ENCODE data around the gene CACNA1G.

CACNA1G gene

DNA sequence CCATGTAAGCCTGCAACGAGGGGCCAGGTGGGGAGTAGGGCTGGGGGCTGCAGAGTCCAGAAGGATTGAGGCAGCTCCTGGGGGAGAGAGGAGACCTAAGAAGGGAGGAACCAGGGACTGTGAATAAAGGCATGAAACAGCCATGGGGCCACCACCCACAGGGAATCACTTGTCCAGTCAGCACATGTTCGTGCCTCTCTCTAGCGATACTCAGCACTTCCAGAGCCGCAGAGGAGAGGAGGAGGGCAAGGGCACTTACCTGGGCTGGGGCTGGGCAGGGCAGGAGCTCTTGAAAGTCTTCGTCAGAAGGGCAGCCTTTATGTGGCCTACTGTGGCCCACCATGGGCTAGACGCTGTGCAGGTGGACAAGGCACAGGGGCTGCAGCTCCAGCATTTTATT lies 24.2 kb downstream of the CACNA1G start:
- no peak overlapping the region for H3K4me3 ChIP-seq (ENCODE audit: low read length)
- H3K9ac ChIP-seq (ENCODE audit: low read depth, low read length) = no peak overlapping the region
- no peaks in the 10 kb centered on the region for H3K36me3 ChIP-seq (ENCODE audit: insufficient read depth, low read depth, low read length)
- no peaks in the 10 kb centered on the region for H3K27me3 ChIP-seq (ENCODE audit: insufficient read depth, low read length)
- peaks cover 4% of the 10 kb centered on the region; the same call in 1 of the 2 replicates for H3K4me1 ChIP-seq (ENCODE audit: insufficient read depth, low read length)
- no peak overlapping the region for H3K27ac ChIP-seq (ENCODE audit: low read length)
- no peaks in the 10 kb centered on the region for H3K9me3 ChIP-seq (ENCODE audit: insufficient read depth, low read depth, low read length)

DNA sequence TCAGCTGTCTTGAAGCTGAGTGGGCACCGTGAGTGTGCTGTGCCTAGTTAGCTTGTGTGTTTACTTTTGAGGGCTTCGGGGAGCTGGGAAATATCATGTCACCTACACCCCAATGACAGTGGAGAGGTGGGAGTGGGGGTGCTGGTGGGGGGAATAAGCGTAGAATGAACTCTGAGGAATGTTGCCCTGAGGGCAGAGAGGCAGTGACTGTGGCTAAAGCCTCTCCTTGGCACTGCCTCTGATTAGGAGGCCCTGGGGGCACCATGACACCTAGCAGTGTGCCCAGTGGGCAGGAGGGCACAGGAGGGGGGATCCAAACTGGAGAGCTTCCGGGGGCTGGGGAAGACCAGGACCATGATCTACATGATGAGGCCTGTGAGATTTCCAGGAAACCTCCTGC lies 24.8 kb downstream of the CACNA1G start:
- H3K9me3 ChIP-seq (ENCODE audit: insufficient read depth, low read depth, low read length) = no peaks in the 10 kb centered on the region
- H3K36me3 ChIP-seq (ENCODE audit: insufficient read depth, low read depth, low read length) = no peaks in the 10 kb centered on the region

DNA sequence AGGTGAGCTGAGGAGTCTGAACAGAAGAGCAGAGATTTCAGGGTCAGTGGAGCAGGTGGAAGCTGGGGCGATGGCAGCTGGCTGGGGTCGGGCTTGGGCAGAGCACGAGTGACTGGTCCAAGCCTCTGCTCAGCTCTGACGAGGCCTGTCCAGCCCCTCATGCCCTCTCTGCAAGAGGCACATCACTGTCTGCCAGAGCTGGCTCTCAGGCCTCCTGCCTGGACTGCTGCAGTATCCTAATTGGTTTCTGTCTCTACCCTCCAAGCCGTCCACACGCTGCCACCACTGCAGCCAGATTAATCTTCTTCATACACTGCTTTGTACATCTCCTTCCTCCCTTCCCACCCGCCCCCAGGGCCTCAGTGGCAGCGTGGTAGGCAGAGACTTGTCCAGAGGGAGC lies 25.4 kb downstream of the CACNA1G start:
- Histone ChIP-seq H3K4me3 (ENCODE audit: low read length) (no peak overlapping the region), H3K36me3 (ENCODE audit: insufficient read depth, low read depth, low read length) (no peaks in the 10 kb centered on the region), H3K9ac (ENCODE audit: low read depth, low read length) (no peak overlapping the region; the same call in 1 of the 2 replicates), H3K27ac (ENCODE audit: low read length) (no peak overlapping the region), H3K4me1 (ENCODE audit: insufficient read depth, low read length) (peaks cover 4% of the 10 kb centered on the region; the same call in 1 of the 2 replicates), H3K27me3 (ENCODE audit: insufficient read depth, low read length) (no peaks in the 10 kb centered on the region), H3K9me3 (ENCODE audit: insufficient read depth, low read depth, low read length) (no peaks in the 10 kb centered on the region)

More for the DNA sequence above, 24.8 kb downstream of the CACNA1G start:
- Histone ChIP-seq H3K27me3 (ENCODE audit: insufficient read depth, low read length) (no peaks in the 10 kb centered on the region), H3K9ac (ENCODE audit: low read depth, low read length) (no peak overlapping the region), H3K27ac (ENCODE audit: low read length) (no peak overlapping the region), H3K4me1 (ENCODE audit: insufficient read depth, low read length) (peaks cover 4% of the 10 kb centered on the region; the same call in 1 of the 2 replicates), H3K4me3 (ENCODE audit: low read length) (no peak overlapping the region)

DNA sequence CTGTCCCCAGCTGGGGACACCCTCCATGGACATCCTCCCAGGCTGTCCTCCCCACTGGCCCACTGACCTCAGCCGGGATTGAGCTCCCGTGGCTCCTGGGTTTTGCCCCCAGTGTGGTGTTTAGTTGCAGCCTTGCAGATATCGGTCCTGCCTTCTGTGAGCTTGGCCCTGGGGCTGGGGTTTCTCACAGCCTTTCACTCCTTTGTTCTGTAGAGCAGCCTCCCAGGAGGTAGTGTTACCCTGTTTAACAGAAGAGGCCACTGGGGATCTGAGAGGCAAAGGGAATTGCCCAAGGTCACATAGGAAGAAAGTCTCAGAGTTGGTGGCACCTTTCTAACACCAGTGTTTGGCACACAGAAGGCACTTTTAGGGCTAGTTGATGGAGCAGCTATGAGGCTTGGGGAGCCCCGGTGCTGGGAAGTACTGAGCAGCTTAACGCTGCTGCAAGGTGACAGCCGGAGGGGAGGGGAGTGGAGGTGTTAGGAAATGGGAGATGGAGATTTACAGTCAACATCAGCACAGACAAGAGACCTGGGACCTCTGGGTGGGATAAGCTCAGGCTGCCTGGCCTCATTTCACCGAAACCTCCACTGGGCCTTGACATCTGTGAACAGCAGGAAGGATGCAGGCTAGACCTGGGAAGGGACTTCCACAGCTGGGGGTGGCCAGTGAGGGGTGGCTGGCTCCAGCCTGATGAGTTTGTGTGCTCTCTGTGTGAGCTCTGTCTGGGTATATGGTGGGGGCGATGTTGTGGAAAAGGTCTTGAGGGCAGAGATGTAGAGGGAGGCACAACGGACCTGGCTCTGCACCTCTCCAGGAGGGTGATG lies 26.1 kb downstream of the CACNA1G start:
- Histone ChIP-seq H3K27me3 (ENCODE audit: insufficient read depth, low read length) (no peaks in the 10 kb centered on the region), H3K4me3 (ENCODE audit: low read length) (no peak overlapping the region), H3K36me3 (ENCODE audit: insufficient read depth, low read depth, low read length) (no peaks in the 10 kb centered on the region), H3K9ac (ENCODE audit: low read depth, low read length) (peak overlapping the region; percentile 51; the same call in 1 of the 2 replicates), H3K27ac (ENCODE audit: low read length) (no peak overlapping the region), H3K4me1 (ENCODE audit: insufficient read depth, low read length) (peaks cover 4% of the 10 kb centered on the region; the same call in 1 of the 2 replicates), H3K9me3 (ENCODE audit: insufficient read depth, low read depth, low read length) (no peaks in the 10 kb centered on the region)

DNA sequence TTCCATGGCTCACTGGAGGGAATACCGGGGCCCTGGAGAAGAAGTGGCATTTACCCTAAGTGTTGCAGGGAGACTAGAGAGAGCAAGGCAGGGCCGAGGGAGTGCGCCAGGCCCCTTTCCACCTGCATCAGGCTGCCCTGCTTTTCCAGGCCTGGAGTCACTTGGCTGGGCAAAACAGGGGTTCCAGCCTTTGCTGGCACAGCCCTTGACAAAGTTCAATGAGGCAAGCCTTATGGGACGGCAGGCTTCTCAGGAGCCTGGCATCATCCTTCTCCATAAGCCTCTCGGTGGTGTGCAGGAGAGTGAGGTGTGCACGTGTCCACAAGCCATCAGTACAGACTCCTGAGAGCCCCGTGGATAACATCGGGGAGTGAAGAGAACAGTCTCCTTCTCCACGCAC lies 27.1 kb downstream of the CACNA1G start:
- Histone ChIP-seq H3K36me3 (ENCODE audit: insufficient read depth, low read depth, low read length) (no peaks in the 10 kb centered on the region), H3K4me3 (ENCODE audit: low read length) (no peak overlapping the region), H3K27me3 (ENCODE audit: insufficient read depth, low read length) (no peaks in the 10 kb centered on the region), H3K9ac (ENCODE audit: low read depth, low read length) (no peak overlapping the region), H3K4me1 (ENCODE audit: insufficient read depth, low read length) (peaks cover 4% of the 10 kb centered on the region; the same call in 1 of the 2 replicates), H3K9me3 (ENCODE audit: insufficient read depth, low read depth, low read length) (no peaks in the 10 kb centered on the region), H3K27ac (ENCODE audit: low read length) (no peak overlapping the region)

DNA sequence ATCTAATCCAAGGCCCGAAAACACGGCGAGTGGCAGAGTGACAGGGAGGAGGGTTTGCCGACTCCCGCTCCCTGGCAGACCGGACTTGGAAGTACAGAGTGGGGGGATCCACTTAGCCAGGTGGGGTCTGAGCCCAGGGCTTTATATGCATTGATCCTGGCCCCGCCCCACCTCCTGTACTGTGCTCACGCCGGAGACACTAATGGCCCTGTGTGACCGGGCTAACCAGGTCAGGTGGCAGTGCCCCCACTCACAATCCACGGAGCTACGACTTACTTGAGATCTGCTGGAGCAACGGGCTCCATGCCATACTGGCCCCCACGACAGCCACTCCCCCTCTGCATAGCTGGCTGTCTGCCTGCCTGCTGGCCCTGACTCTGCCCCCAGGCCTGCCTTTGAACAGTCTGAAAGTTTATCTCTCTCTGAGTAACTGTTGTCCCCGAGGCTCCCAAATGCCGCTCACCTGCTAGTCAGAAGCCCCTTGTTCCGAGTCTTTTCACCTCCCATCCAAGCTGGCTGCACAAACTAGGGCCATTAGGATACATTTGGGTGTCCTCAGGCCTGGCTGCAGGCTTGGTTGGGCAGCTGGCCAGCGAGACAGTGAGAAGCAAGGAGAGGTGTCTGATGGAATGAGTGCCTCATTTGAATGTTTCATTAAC lies 28.0 kb downstream of the CACNA1G start:
- no peaks in the 10 kb centered on the region for H3K9me3 ChIP-seq (ENCODE audit: insufficient read depth, low read depth, low read length)
- no peaks in the 10 kb centered on the region for H3K36me3 ChIP-seq (ENCODE audit: insufficient read depth, low read depth, low read length)
- no peak overlapping the region for H3K4me3 ChIP-seq (ENCODE audit: low read length)
- no peaks in the 10 kb centered on the region for H3K27me3 ChIP-seq (ENCODE audit: insufficient read depth, low read length)
- H3K27ac ChIP-seq (ENCODE audit: low read length) = no peak overlapping the region
- H3K4me1 ChIP-seq (ENCODE audit: insufficient read depth, low read length) = peaks cover 11% of the 10 kb centered on the region; the same call in 1 of the 2 replicates
- no peak overlapping the region for H3K9ac ChIP-seq (ENCODE audit: low read depth, low read length)

DNA sequence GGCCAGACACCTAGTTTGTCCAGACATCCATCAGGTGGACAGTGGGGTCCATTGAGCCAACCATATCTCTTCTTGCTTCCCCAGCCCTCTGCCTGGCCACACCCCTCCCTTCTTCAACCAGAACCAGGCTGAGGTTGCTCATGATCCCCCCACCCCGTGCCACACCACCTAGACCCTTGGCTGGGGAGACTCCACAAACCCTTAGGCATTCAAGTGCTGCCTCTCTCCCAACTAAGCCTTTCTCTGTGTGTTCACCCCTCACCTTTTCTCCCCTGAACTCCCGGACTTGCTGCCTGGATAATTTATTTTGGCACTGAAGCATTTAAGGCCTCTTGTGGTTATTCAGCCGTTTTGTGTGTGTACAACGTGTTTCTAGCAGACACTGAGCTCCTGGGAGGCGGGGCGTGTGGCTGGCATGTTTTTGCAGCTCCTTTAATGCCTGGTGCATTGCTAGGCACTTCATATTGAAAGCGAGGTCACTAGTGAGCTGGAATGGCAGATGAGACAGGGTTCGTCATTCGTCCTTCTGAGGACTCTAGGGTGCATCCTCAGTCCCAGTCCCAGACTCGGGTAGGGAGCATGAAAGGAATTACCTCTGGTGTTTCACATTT lies 28.7 kb downstream of the CACNA1G start:
- H3K4me3 ChIP-seq (ENCODE audit: low read length) = no peak overlapping the region
- no peaks in the 10 kb centered on the region for H3K9me3 ChIP-seq (ENCODE audit: insufficient read depth, low read depth, low read length)
- no peaks in the 10 kb centered on the region for H3K27me3 ChIP-seq (ENCODE audit: insufficient read depth, low read length)
- no peak overlapping the region for H3K9ac ChIP-seq (ENCODE audit: low read depth, low read length)
- no peaks in the 10 kb centered on the region for H3K36me3 ChIP-seq (ENCODE audit: insufficient read depth, low read depth, low read length)
- peaks cover 7% of the 10 kb centered on the region; the same call in 1 of the 2 replicates for H3K4me1 ChIP-seq (ENCODE audit: insufficient read depth, low read length)
- H3K27ac ChIP-seq (ENCODE audit: low read length) = no peak overlapping the region

DNA sequence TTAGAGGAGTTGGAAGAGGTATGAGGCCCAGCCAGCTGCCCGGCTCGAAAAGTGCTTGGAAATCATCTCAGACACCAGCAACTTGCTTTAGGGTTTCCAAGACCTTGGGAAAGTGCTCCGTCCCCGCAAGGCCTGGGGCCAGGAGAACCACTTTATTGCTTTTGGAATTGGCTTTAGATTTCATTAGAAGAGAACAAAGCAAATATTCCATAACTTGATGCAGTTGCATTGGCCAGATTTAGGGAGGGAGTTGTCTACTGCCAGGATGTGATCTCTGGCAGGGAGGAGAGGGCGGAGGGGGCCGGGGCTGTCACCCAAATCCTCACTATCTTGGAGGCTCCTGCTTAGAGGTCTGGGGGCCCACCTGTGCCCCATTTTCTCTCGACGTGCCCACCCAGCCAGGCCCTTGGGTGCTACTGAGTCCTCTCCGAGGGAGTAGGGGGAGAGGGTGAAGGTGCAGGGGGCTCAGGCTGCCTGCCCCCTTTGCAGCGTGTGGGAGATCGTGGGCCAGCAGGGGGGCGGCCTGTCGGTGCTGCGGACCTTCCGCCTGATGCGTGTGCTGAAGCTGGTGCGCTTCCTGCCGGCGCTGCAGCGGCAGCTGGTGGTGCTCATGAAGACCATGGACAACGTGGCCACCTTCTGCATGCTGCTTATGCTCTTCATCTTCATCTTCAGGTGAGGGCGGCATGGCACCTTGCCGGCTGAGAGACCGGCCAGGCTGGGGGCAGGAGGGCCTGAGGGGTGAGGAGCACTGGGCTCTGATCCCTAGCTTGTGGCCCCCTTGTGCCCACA lies 30.6 kb downstream of the CACNA1G start:
- Histone ChIP-seq H3K9me3 (ENCODE audit: insufficient read depth, low read depth, low read length) (no peaks in the 10 kb centered on the region), H3K9ac (ENCODE audit: low read depth, low read length) (no peak overlapping the region), H3K27ac (ENCODE audit: low read length) (no peak overlapping the region), H3K36me3 (ENCODE audit: insufficient read depth, low read depth, low read length) (no peaks in the 10 kb centered on the region), H3K4me3 (ENCODE audit: low read length) (no peak overlapping the region), H3K4me1 (ENCODE audit: insufficient read depth, low read length) (peaks cover 7% of the 10 kb centered on the region; the same call in 1 of the 2 replicates), H3K27me3 (ENCODE audit: insufficient read depth, low read length) (no peaks in the 10 kb centered on the region)

DNA sequence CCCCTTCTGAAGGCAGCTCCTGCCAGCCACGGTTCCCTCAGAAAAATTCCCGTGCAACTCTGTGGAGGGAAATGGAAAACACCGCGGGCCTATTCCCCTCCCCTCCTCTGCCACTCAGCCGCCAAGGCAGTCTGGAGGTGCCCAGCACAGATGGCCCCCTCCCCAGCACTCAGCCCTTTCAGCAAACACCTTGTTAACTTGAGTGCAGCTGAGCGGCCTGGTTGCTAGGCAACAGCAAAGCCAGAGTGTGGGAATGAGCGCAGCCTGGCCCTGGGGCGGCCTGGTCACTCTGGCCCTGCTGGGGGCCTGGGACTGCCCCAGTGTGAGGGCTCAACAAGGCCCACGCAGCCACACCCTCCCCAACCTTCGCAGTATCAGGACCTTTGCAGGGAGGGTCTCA lies 32.8 kb downstream of the CACNA1G start:
- H3K4me1 ChIP-seq (ENCODE audit: insufficient read depth, low read length) = peaks cover 7% of the 10 kb centered on the region; the same call in 1 of the 2 replicates
- H3K27ac ChIP-seq (ENCODE audit: low read length) = no peak overlapping the region
- H3K9me3 ChIP-seq (ENCODE audit: insufficient read depth, low read depth, low read length) = no peaks in the 10 kb centered on the region
- no peak overlapping the region for H3K9ac ChIP-seq (ENCODE audit: low read depth, low read length)
- no peaks in the 10 kb centered on the region for H3K36me3 ChIP-seq (ENCODE audit: insufficient read depth, low read depth, low read length)
- H3K27me3 ChIP-seq (ENCODE audit: insufficient read depth, low read length) = no peaks in the 10 kb centered on the region; the same call in 1 of the 2 replicates
- no peak overlapping the region for H3K4me3 ChIP-seq (ENCODE audit: low read length)

DNA sequence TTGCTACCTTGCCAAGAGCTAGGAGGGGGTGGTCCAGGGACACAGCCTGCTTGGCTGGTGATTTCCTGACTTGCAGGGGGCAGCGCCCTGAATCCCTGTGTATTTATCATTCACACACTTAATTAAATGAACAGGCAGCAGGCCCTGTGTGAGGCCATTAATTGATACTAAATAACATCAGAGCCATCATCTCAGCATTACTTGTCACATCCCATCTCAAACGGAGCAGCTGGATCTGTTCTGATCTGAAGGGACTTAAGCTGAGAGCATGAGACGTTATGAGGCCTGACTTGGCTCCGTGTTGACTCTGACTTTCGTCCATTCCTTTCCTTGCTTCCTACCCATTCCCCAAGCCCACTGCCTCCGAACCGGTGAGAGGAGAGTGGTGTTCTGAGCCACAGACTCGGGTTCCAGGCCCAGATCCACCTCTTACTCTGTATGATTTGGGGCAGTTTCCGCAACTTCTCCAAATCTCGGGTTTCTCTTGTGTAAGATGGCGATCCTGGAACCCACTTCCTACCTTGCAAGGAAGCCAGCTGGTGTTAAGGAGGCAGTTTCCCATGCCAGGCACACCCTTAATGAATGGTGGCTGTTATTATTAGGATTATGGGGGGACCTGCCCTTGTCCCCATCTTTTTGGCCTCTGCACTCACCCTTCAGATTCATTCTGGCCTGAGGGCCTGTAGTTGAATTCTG lies 33.8 kb downstream of the CACNA1G start:
- H3K36me3 ChIP-seq (ENCODE audit: insufficient read depth, low read depth, low read length) = no peaks in the 10 kb centered on the region
- peaks cover 7% of the 10 kb centered on the region; the same call in 1 of the 2 replicates for H3K4me1 ChIP-seq (ENCODE audit: insufficient read depth, low read length)
- H3K9ac ChIP-seq (ENCODE audit: low read depth, low read length) = no peak overlapping the region
- no peaks in the 10 kb centered on the region; the same call in 1 of the 2 replicates for H3K27me3 ChIP-seq (ENCODE audit: insufficient read depth, low read length)
- no peak overlapping the region for H3K27ac ChIP-seq (ENCODE audit: low read length)
- no peaks in the 10 kb centered on the region for H3K9me3 ChIP-seq (ENCODE audit: insufficient read depth, low read depth, low read length)
- H3K4me3 ChIP-seq (ENCODE audit: low read length) = no peak overlapping the region

All from iPS-20b (cell line).